ENCODE data around the gene SH3D19. TPM values are rescaled to one million over a fixed set of nuclear protein-coding genes. Genes with fewer than 3 reads are reported as not detected.
"Not testable (repeated sequence)": the region's sequence is repeated elsewhere in the genome, so short reads cannot be mapped to it uniquely, and the experiment has no call there.

Gene SH3D19
- total RNA-seq, 1 experiment from 2014 or later: 29.7 TPM

DNA sequence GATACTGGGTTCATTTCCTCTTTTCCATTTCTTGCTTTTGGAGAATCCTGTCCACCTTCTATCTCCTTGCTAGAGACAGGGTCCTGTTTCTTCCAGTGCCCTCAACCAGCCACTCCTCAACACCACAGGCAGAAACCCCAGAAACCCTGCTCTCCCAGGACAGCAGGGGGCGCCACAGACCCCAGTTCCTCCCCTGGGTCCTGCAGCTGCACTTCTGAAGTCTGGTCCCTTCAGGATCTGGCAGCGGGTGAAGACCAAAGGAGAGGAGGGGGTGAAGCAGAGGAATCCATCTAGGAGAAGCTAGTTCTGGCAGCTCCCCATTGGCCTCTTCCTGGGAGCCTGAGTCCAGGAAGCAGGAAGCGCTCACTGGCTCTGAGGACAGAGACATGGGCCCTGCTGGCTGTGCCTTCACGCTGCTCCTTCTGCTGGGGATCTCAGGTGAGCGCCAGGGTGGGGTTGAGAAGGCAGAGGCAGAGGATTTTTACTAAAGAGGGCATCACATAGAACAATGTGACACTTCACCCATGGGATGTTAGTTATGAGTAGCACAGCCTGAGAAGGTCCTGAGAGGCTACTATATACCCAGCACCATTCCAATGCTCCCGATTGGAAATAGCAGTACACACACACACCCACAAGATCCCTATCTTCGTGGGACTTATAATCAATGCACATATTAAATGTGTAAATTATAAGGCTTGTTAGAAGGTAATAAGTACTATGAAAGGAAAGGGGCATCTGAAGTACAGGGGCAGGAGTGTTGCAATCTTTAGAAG lies 48.4 kb downstream of the SH3D19 start, which contains the start of gene PRSS48:
PRSS48 (plus strand) TSS at position 375 of the 776 bp plus-strand sequence; CDS start at position 387, 12 bp downstream.
- H3K4me1 Mint-ChIP-seq: peaks cover 24 to 39% of the 10 kb centered on the region in 2 experiments
- H4K20me1 ChIP-seq (ENCODE audit: control insufficient read depth, insufficient read depth, insufficient read length): no peaks in the 10 kb centered on the region
- no peak within 1 kb of the TSS for H2BK20ac ChIP-seq (ENCODE audit: low read depth, low read length, poor library complexity, severe bottlenecking)
- H3K27ac ChIP-seq (ENCODE audit: insufficient read length, low read depth, low read length): no peak within 1 kb of the TSS
- no peak within 1 kb of the TSS for H4K5ac ChIP-seq (ENCODE audit: insufficient read length, low read depth, low read length)
- H3K27ac Mint-ChIP-seq: peak within 1 kb of the TSS in 2 of 3 experiments; percentile 2 to 72; a peak in 3 of 7 replicates
- H3K79me2 ChIP-seq (ENCODE audit: insufficient read depth, low read length): peaks cover 15% of the 10 kb centered on the region; the same call in 1 of the 2 replicates
- no peaks in the 10 kb centered on the region; the same call in 1 of the 2 replicates for H3K4me1 ChIP-seq (ENCODE audit: insufficient read depth, low read length)
- H3K56ac ChIP-seq (ENCODE audit: insufficient read length, low read depth, low read length): no peak within 1 kb of the TSS
- H3K27me3 ChIP-seq (ENCODE audit: insufficient read depth, low read length): no peaks in the 10 kb centered on the region
- no peak within 1 kb of the TSS for H3K4me2 ChIP-seq (ENCODE audit: insufficient read depth, insufficient read length, low read length)
- no peaks in the 10 kb centered on the region for H3K9me3 ChIP-seq (ENCODE audit: control insufficient read depth, low read depth, low read length)
- H3K4me3 Mint-ChIP-seq: no peak within 1 kb of the TSS; a peak in 1 of 5 replicates
- peak; percentile 93 for DNase-seq
- no peak within 1 kb of the TSS for H3K9ac ChIP-seq (ENCODE audit: extremely low read depth, insufficient read length, low read length)
- H3K9me3 Mint-ChIP-seq: no peaks in the 10 kb centered on the region
- no peaks in the 10 kb centered on the region for H3K23me2 ChIP-seq (ENCODE audit: insufficient read length, low read depth, low read length, poor library complexity, severe bottlenecking)
- no peak within 1 kb of the TSS for H2BK5ac ChIP-seq (ENCODE audit: insufficient read length, low read length)
- no peak within 1 kb of the TSS for H2AFZ ChIP-seq (ENCODE audit: low read length)
- no peak within 1 kb of the TSS for H3K23ac ChIP-seq (ENCODE audit: insufficient read length, low read depth, low read length)
- no peak within 1 kb of the TSS for H2BK15ac ChIP-seq (ENCODE audit: low read depth, low read length)
- no peak within 1 kb of the TSS for H2AK5ac ChIP-seq (ENCODE audit: insufficient read length, low read length)
- no peak within 1 kb of the TSS for H2BK12ac ChIP-seq (ENCODE audit: insufficient read length, low read depth, low read length)
- no peak within 1 kb of the TSS for H3T11ph ChIP-seq (ENCODE audit: low read length)
- no peaks in the 10 kb centered on the region for H3K79me1 ChIP-seq (ENCODE audit: insufficient read depth, low read depth, low read length, poor library complexity, severe bottlenecking)
- H4K8ac ChIP-seq (replicated peaks; ENCODE audit: insufficient read length, low read depth, low read length): no peak within 1 kb of the TSS
- WGBS (ENCODE audit: extremely low coverage, insufficient read length, low lambda C conversion rate): no CpG with 5 or more reads among the region's 7 CpGs
- no peaks in the 10 kb centered on the region for H3K27me3 Mint-ChIP-seq (ENCODE audit: low read depth)
- no peak within 1 kb of the TSS for H3K14ac ChIP-seq (ENCODE audit: insufficient read depth, low read length)
- no peak within 1 kb of the TSS for H2BK120ac ChIP-seq (ENCODE audit: low read depth, low read length, poor library complexity, severe bottlenecking)
- H3K18ac ChIP-seq (ENCODE audit: insufficient read length, low read depth, low read length): no peak within 1 kb of the TSS
- TF ChIP-seq, protein P1, sequence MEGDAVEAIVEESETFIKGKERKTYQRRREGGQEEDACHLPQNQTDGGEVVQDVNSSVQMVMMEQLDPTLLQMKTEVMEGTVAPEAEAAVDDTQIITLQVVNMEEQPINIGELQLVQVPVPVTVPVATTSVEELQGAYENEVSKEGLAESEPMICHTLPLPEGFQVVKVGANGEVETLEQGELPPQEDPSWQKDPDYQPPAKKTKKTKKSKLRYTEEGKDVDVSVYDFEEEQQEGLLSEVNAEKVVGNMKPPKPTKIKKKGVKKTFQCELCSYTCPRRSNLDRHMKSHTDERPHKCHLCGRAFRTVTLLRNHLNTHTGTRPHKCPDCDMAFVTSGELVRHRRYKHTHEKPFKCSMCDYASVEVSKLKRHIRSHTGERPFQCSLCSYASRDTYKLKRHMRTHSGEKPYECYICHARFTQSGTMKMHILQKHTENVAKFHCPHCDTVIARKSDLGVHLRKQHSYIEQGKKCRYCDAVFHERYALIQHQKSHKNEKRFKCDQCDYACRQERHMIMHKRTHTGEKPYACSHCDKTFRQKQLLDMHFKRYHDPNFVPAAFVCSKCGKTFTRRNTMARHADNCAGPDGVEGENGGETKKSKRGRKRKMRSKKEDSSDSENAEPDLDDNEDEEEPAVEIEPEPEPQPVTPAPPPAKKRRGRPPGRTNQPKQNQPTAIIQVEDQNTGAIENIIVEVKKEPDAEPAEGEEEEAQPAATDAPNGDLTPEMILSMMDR (conservative IDR thresholded peaks at IDR 0.05): peak; percentile 97
- H3K36me3 Mint-ChIP-seq (ENCODE audit: insufficient read depth in 1 of 3, low read depth in 3 of 3): peaks cover 0 to 2% (median 0%) of the 10 kb centered on the region in 3 experiments; a peak in 2 of 7 replicates
- H4K91ac ChIP-seq (ENCODE audit: insufficient read length, low read depth, low read length): no peak within 1 kb of the TSS
- no peak within 1 kb of the TSS for H3K4ac ChIP-seq (ENCODE audit: low read depth, low read length)

DNA sequence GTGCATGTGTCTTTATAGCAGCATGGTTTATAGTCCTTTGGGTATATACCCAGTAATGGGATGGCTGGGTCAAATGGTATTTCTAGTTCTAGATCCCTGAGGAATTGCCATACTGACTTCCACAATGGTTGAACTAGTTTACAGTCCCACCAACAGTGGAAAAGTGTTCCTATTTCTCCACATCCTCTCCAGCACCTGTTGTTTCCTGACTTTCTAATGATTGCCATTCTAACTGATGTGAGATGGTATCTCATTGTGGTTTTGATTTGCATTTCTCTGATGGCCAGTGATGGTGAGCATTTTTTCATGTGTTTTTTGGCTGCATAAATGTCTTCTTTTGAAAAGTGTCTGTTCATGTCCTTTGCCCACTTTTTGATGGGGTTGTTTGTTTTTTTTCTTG lies 56.5 kb downstream of the SH3D19 start:
- not testable (repeated sequence) for H4K5ac ChIP-seq (ENCODE audit: insufficient read length, low read depth, low read length); H2BK20ac ChIP-seq (ENCODE audit: low read depth, low read length, poor library complexity, severe bottlenecking); H3K79me2 ChIP-seq (ENCODE audit: insufficient read depth, low read length); H3K56ac ChIP-seq (ENCODE audit: insufficient read length, low read depth, low read length); H3K4me1 ChIP-seq (ENCODE audit: insufficient read depth, low read length); DNase-seq; H3K9me3 Mint-ChIP-seq; H3K27ac Mint-ChIP-seq; H2AK5ac ChIP-seq (ENCODE audit: insufficient read length, low read length); H3K27ac ChIP-seq (ENCODE audit: insufficient read length, low read depth, low read length); H3K4ac ChIP-seq (ENCODE audit: low read depth, low read length); H3K9ac ChIP-seq (ENCODE audit: extremely low read depth, insufficient read length, low read length); H3T11ph ChIP-seq (ENCODE audit: low read length); H3K23ac ChIP-seq (ENCODE audit: insufficient read length, low read depth, low read length); H2BK15ac ChIP-seq (ENCODE audit: low read depth, low read length); H2BK120ac ChIP-seq (ENCODE audit: low read depth, low read length, poor library complexity, severe bottlenecking); H3K4me3 Mint-ChIP-seq; H4K8ac ChIP-seq (replicated peaks; ENCODE audit: insufficient read length, low read depth, low read length); H3K9me3 ChIP-seq (ENCODE audit: control insufficient read depth, low read depth, low read length); H3K79me1 ChIP-seq (ENCODE audit: insufficient read depth, low read depth, low read length, poor library complexity, severe bottlenecking); H3K27me3 Mint-ChIP-seq (ENCODE audit: low read depth); H3K27me3 ChIP-seq (ENCODE audit: insufficient read depth, low read length); H2AFZ ChIP-seq (ENCODE audit: low read length); H4K20me1 ChIP-seq (ENCODE audit: control insufficient read depth, insufficient read depth, insufficient read length); H4K91ac ChIP-seq (ENCODE audit: insufficient read length, low read depth, low read length); H2BK12ac ChIP-seq (ENCODE audit: insufficient read length, low read depth, low read length); H2BK5ac ChIP-seq (ENCODE audit: insufficient read length, low read length); H3K23me2 ChIP-seq (ENCODE audit: insufficient read length, low read depth, low read length, poor library complexity, severe bottlenecking); H3K14ac ChIP-seq (ENCODE audit: insufficient read depth, low read length); H3K4me2 ChIP-seq (ENCODE audit: insufficient read depth, insufficient read length, low read length); H3K18ac ChIP-seq (ENCODE audit: insufficient read length, low read depth, low read length)
- Mint-ChIP-seq H3K4me1 (peaks cover 11 to 14% of the 10 kb centered on the region in 2 experiments), H3K36me3 (ENCODE audit: insufficient read depth in 1 of 3, low read depth in 3 of 3) (peaks cover 5 to 12% (median 6%) of the 10 kb centered on the region in 3 experiments; a peak in 6 of 7 replicates)

Data from H9 (cell line).